GM13976 (cell line): ENCODE measurements around the gene OR2T11.
"Not testable (repeated sequence)": the region's sequence is repeated elsewhere in the genome, so short reads cannot be mapped to it uniquely, and the experiment has no call there.

Experiments used
- DNase-seq: peaks from one replicate; pipeline ENCODE4 v3.0.0; 2012; ENCODE audit warnings: low spot score
- CTCF ChIP-seq: IDR thresholded peaks from 2 replicates; pipeline ENCODE4 v1.5.1; 2012; ENCODE audit warnings: borderline replicate concordance, mild to moderate bottlenecking; ENCODE audit not compliant: insufficient read depth; ENCODE audit errors: extremely low read depth, missing control alignments, control extremely low read depth
- in situ Hi-C: fragments of 300-500 bp; cut with MboI; formaldehyde crosslinking; loops from one replicate; pipeline ENCODE4 v1.12.0; 2022; ENCODE audit warnings: low sequenced_read_pairs, mixed read lengths, inconsistent platforms; ENCODE audit not compliant: unreplicated experiment

Gene OR2T11

DNA sequence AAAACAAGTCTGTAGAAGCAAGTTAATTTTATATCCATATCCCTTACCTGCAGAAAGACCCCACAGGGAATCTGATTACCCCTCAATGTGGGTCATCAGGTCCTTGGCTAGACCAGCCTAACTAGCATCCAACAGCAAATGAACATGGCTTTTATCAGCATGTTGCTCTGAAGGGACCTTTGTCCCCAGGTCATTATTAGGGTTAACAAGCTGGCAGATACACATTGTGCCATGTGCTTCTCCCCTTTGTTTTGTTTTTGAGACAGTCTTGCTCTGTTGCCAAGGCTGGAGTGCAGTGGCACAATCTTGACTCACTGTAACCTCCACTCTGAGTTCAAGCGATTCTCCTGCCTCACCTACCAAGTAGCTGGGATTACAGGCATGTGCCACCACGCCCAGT is at the start of gene OR2T11:
TSS of gene OR2T11 (minus strand) at position 101 of the 400 bp plus-strand sequence. CDS start 7,963 bp downstream, outside the sequence.
- DNase-seq, in situ Hi-C loops: not testable (repeated sequence)

DNA sequence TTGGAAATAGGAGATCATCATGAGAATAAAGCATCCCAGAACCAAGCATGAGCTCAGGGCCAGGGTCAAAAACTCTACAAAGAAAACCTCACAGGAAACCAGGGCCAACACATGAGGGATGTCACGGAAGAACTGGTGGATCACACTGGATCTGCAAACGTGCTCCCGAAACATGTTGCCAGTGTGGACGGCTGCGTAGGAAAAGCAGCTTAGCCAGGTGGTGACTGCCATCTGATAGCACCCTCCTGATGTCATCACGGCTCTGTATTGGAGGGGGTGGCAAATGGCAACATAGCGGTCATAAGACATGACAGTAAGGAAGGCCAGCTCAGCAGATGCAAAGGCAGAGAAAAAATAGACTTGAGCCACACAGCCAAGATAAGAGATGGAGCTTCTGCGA is 46.8 kb upstream of the OR2T11 start:
- TF ChIP-seq CTCF, result no peak
- DNase-seq, result no peak
- in situ Hi-C loops, result loop anchor here (10.0 kb wide), 1 partner anchor 57 kb away; no protein-coding TSS in a partner anchor

DNA sequence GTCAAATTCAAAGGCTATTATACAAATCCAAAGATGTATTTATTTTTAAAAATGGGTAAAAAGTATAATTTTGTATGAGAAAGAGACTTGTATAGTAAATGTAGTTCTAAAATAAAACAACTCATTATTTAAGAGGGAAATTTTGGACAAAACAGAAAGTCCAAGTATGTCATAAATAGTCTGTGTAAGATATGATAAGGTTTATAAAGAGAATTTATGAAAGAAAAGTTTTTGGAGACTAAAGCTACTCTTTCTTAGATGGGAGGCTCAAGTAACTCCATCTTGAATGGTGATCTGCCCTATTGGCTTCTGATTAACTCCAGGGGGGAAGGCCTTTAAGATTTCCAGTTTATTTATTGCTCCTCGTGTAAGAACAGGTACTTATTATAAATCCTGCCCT is 35.1 kb upstream of the OR2T11 start:
- no peak for DNase-seq
- no peak for TF ChIP-seq CTCF
- in situ Hi-C loops, result no loop called here

DNA sequence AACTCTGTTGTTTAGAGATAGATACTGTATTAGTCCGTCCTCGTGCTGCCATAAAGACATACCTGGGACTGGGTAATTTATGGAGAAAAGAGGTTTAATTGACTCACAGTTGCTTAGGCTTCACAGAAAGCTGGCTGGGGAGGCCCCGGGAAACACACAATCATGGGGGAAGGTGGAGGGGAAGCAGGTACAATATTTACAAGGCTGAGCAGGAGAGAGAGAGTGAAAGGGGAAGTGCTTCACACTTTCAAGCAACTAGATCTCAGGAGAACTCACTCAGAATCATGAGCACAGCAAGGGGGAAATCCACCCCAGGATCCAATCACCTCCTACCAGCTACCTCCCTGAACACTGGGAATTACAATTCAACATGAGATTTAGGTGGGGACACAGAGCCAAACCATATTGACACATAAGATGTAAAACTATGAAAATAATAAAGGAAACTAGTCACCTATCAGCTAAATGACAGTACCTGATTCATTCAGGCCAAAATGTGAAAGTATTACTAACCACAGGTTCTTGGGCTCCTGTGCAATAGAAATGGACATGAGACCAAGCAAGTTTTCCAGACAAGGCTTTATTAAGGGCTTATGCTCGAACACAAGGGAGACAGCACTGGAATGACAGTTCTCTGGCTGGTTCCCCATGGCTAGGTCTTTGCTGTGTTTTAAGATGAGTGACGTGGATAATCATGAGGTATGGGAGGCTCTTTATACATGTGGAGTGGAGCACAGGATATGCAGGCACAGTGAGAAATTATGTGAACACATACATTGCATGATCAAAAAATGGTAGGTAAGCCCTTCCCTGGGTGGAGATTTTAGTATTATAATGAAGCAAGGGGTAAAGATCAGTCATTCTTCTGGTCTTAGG is 28.8 kb upstream of the OR2T11 start:
- in situ Hi-C loops, result not testable (repeated sequence)

GRCh38 chr1:248656797-248657196 is 21.9 kb upstream of the OR2T11 start:
- in situ Hi-C loops, DNase-seq: not testable (repeated sequence)

More for the DNA sequence above, 28.8 kb upstream of the OR2T11 start:
- DNase-seq, result not testable (repeated sequence)

DNA sequence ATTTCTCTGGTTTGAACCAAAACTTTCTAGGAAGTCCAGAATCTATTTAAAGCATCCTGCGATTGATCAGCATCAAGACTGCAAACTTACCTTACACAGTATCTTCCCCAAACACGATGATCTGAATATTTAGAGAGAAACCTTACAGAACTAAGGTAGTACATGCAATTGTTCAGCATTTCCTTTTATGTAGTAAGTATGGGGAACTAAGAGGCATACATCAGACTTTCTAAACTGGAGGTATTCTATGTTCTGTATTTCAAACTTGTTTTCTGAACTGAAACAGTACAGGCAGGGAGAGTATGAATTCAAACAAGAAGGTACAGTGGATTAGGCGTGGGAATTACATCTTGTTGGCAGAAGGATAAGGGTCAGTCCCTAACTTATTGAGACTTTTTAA is 20.5 kb upstream of the OR2T11 start, which contains the start of gene OR2T27:
TSS of gene OR2T27 (minus strand) at position 175 of the 400 bp plus-strand sequence. CDS start 4,644 bp downstream, outside the sequence.
- in situ Hi-C loops, DNase-seq: not testable (repeated sequence)

- in situ Hi-C loops, DNase-seq: not testable (repeated sequence)
These were observed 14.1 kb upstream of the OR2T11 start for GRCh38 chr1:248648770-248649536.

GRCh38 chr1:248645178-248645577 is 10.3 kb upstream of the OR2T11 start, which contains the start of gene OR2T35:
OR2T35 (minus strand) TSS chr1:248645278; CDS start chr1:248639258, 6,020 bp downstream.
- DNase-seq, in situ Hi-C loops: not testable (repeated sequence)

DNA sequence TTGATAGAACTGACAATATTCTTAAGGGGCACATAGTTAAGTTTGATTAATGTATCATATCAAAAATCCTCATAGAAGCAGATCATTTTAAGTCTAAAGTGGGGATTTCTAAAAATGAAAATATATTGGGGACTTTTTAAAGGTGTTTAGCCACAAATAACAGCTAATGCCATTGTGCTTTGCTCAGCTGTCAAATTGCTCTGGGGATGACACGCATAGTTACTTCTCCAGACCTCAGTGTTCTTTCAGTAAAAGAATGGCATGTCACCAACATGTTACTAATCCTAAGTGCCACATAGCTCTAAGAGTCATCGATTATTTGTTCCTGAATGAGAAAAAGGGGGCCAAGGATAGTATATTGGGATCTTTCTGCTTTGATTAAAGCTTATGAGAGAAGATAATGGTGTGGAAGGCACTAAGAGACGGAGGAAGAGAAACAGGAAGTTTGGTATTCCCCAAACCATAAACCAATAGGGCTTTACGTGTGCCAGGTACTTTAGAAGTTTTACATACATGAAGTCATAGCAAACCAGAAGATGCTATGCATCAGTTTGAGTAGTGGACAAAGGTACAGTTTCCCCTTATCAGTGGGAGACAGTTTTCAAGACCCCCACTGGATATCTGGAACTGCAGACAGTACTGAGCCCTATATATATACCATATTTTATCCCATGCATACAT is 8.2 kb upstream of the OR2T11 start:
- in situ Hi-C loops, DNase-seq: not testable (repeated sequence)

- in situ Hi-C loops, DNase-seq: not testable (repeated sequence)
These were observed 6.7 kb upstream of the OR2T11 start for GRCh38 chr1:248641583-248641982.

- in situ Hi-C loops, DNase-seq: not testable (repeated sequence)
These were observed 6.0 kb upstream of the OR2T11 start for GRCh38 chr1:248640906-248641305.

DNA sequence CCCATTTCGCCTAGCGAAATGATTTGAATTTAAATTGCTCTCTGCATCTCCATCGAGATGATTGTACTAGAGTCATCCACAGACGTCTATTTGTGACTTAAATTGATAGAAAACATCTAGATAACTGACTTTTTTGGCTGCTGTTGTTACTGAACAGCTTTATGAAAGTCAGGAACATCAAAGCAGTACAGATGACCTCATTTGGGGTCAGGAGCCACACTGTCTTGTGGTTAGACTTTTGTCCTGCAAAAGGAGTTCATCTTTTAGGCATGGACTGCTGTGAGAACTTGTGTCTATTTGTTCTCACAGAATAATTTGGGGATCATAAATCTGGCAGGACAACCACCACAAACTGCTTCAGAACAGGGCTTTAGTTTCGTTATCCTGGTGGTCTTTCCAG is 4.8 kb upstream of the OR2T11 start:
- in situ Hi-C loops, DNase-seq: not testable (repeated sequence)

- DNase-seq, in situ Hi-C loops: not testable (repeated sequence)
These were observed 1.7 kb upstream of the OR2T11 start for GRCh38 chr1:248636612-248637011.
